NCI-H187 treated with DMSO at 0.1 percent for 48 hours (cell line): Measurements from ENCODE around the gene OR6S1.
"Not testable (repeated sequence)": the region's sequence is repeated elsewhere in the genome, so short reads cannot be mapped to it uniquely, and the experiment has no call there.

Experiments
- DNase-seq: peaks from one replicate; lab custom pipeline; 2025; lab: John Stamatoyannopoulos, UW

OR6S1 gene

GRCh38 chr14:20631023-20631879 lies 10.2 kb downstream of the OR6S1 start:
- no peak for DNase-seq

DNA sequence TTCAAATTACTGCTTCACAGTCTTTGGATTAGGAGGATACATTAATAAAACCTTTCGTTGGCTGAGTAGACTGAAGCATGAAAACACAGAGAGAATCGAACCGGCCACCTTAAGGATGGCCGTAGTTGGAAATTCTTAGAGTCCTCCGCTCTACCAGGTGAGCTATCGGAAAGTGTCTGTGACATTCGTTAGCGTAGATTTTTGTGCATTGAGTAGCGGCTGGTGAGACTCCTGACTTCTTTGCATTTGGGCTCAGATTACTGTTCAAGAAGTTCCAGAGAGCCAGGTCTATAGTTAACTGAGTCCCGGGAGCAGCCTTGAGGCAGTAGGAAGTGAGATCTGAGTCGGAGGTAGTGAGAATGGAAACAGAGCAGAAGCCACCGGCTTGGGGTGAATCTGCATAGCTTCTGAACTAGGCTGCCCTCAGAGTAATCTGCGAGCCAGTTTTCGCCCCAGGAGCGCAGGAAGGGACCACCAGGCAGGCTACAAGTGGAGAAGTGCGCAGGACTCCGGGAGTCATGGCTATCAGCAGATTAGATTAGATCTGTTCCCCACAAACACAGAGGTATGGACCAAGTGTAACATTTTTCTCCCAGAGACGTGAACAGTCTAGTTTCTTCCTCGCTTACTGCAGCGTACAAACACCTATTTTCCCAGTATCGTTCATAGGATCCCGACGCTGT lies 11.0 kb downstream of the OR6S1 start:
- DNase-seq: no peak

- no peak for DNase-seq
Measured at GRCh38 chr14:20628063-20628854, 13.2 kb downstream of the OR6S1 start.

- DNase-seq: no peak
Measured at GRCh38 chr14:20627346-20628027, 14.0 kb downstream of the OR6S1 start.

- DNase-seq: no peak
Measured at GRCh38 chr14:20626274-20626673, 15.2 kb downstream of the OR6S1 start.

DNA sequence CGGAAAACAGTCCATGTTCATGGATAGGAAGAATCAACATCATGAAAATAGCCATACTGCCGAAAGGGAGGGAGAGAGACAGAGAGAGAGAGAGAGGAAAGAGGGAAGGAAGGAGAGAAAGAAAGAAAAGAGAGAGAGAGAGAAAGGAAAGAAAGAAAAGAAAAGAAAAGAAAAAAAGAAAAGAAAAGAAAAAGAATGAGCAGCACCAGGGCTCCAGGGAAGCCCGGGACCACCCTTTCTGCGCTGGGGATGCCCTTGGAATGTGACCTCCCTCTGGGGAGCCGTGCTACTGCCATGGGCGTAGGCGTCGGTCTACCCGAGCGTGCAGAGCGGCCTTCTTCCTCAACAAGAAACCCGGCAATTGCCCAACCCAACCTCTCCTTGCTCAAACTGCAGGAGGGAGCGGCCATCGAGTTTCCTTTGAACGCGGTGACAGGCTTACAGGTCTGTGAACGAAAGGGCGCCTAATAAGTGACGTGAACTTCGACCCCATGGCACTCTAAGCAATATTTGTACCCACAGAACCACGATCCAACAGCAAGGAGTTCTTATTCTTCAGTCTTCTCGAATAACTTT lies 16.9 kb downstream of the OR6S1 start:
- no peak for DNase-seq

GRCh38 chr14:20623798-20624197 lies 17.7 kb downstream of the OR6S1 start:
- DNase-seq: no peak

DNA sequence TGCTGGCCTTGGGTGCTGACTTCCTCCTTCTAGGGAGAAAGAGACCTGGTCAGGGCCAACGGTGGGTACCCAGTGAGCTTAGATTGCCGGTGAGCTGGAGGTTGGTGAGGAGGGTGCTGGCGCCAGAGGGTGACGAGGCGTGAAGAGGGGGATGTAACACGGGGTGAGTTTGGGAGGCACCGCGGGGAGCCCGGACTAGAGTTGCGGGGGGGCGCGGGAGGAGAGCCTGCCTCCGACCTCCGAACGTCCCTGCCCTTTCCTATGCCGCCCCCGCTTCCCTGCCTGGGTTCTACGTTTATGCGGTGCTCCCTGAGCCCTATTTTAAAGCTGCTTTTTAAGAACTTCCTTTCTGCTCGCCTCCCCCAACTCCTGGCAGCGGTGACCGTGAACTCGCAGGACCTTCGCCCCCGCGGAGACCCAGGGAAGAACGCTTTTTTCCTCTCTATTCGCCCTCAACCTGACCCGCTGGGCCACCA lies 18.6 kb downstream of the OR6S1 start:
- DNase-seq: no peak

GRCh38 chr14:20620798-20621478 lies 20.6 kb downstream of the OR6S1 start:
- no peak for DNase-seq

DNA sequence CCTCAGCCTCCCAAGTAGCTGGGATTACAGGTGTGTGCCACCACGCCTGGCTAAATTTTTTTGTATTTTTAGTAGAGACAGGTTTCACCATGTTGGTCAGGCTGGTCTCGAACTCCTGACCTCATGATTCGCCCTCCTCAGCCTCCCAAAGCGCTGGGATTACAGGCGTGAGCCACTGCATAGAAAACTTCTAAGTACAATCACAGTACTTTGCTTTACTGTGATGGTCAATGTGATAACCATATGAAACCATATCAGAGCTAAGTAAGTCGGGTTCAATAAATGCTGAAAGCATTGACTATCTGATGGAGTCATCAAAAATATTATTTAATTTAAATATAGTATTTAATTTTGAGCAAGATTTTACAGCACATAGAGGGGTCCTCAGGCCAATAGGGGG lies 21.8 kb downstream of the OR6S1 start:
- DNase-seq: not testable (repeated sequence)

GRCh38 chr14:20618271-20618749 lies 23.2 kb downstream of the OR6S1 start:
- no peak for DNase-seq

GRCh38 chr14:20617138-20618003 lies 24.1 kb downstream of the OR6S1 start:
- DNase-seq: no peak

- no peak for DNase-seq
Measured at GRCh38 chr14:20615996-20616395, 25.5 kb downstream of the OR6S1 start.

DNA sequence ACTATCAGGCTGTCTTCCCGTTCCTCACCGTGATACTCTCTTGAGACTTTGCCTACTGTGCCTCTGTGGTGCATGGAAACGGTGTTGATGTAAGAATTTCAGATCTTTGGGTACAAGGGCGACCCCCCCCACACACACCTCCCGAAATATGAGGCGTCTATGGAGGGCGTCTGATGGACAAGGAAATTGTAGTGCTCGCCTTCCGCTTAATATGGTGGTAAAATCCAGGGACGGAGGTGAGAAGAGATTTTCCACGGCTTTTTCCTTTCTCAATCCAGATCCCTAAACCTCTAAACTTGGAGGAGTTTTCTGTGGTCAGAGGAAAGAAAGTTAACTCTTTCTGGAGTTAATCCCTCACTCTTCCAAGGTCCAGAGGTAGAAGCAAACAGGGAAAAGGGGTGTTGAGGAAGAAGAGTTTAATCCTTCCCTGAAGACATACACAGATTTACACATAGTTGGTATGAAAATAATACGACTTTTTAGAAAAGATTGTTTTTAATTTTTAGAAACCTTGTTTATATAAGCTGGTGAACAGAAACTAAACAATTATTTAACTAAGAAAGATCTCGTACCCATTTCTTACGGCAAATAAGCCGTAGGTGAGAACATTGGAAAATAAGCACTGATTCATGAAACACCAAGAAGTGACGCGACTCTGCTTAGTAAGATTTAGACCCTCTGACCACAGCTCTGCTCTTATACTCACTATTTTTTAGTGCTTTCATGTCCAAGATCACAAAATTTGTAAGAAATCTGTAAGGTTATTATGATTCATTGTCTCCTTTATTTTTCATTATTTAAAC lies 27.3 kb downstream of the OR6S1 start:
- no peak for DNase-seq

GRCh38 chr14:20613094-20614037 lies 28.1 kb downstream of the OR6S1 start:
- DNase-seq: peak; percentile 91

GRCh38 chr14:20612403-20612802 lies 29.1 kb downstream of the OR6S1 start:
- no peak for DNase-seq

- no peak for DNase-seq
Measured at GRCh38 chr14:20611277-20611676, 30.2 kb downstream of the OR6S1 start.
